Lower lobe of right lung (tissue), 2 donors: ENCODE measurements around the gene ARHGAP24. TPM values are rescaled to one million over a fixed set of nuclear protein-coding genes. Genes with fewer than 3 reads are reported as not detected.
A peak's percentile ranks its signal among the peaks of the same experiment; 100 is the strongest.
"Not testable (repeated sequence)": the region's sequence is repeated elsewhere in the genome, so short reads cannot be mapped to it uniquely, and the experiment has no call there.

Source experiments
- ATAC-seq, 2 donors: fragments of 200-7000 bp; cut with Tn5 transposase; one replicate each; pipeline ENCODE4 v1.9.1; 2020 to 2022; ENCODE audit warnings: mild to moderate bottlenecking in 2 of 2, moderate library complexity in 2 of 2
- DNase-seq: peaks from one replicate; pipeline ENCODE4 v3.0.0-alpha.2; 2020
- H3K27ac ChIP-seq: fragments of 200-600 bp; one replicate; pipeline ENCODE4 v1.8.0; 2022
- H3K27me3 ChIP-seq: fragments of 200-600 bp; one replicate; pipeline ENCODE4 v1.8.0; 2022; ENCODE audit warnings: low read depth
- H3K36me3 ChIP-seq: fragments of 200-600 bp; one replicate; pipeline ENCODE4 v1.8.0; 2022; ENCODE audit warnings: mild to moderate bottlenecking
- H3K4me1 ChIP-seq: fragments of 200-600 bp; one replicate; pipeline ENCODE4 v1.8.0; 2022
- H3K4me3 ChIP-seq: fragments of 200-600 bp; one replicate; pipeline ENCODE4 v1.8.0; 2022; ENCODE audit warnings: mild to moderate bottlenecking
- H3K9me3 ChIP-seq: fragments of 200-600 bp; one replicate; pipeline ENCODE4 v1.8.0; 2022
- intact Hi-C: fragments of 100-400 bp; cut with DNase I; formaldehyde crosslinking; loops from one replicate; pipeline ENCODE4 v1.11.0; 2022
- total RNA-seq: library from RNA; stranded (reverse); fragmentation: NEBNext Ultra II Directional; extraction: Animal tissue kit (Norgen Biotek cat#: 25700); gene quantifications from one replicate; pipeline ENCODE4 v1.2.1, GENCODE V29; 2021
- TF ChIP-seq, protein P1 (sequence below): fragments of 200-600 bp; IDR thresholded peaks from one replicate; pipeline ENCODE4 v1.8.0; 2022; ENCODE audit warnings: antibody characterized with exemption, mild to moderate bottlenecking
- donor health status: DM: no; HTN: yes; CAD: no; lungs with severe emphysema.

The ARHGAP24 gene
- total RNA-seq, 1 donor from 2014 or later, result 28.7 TPM

DNA sequence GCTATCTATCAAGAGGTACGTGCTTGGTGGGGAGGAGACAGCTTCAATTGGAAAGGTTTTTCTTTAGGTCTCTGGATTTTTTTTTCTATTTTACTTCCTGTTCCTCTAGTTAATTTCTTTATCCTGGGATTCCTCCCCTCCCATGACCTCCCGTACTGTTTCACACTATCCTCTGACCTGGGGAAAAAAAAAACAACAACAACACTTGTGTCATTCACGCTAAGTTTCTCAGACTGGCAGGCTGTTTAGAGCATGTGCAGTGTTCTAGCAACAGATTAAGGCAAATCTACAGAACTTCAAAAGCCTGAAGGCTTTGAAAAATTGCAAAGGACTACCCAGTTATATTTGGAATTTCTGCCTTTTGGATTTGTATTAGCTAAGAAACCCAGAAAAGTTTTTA, 358.4 kb downstream of the ARHGAP24 start:
- H3K36me3 ChIP-seq, result no peaks in the 10 kb centered on the region
- ATAC-seq (no peak), DNase-seq (no peak)
- H3K4me1 ChIP-seq, result no peaks in the 10 kb centered on the region
- H3K27me3 ChIP-seq, result no peaks in the 10 kb centered on the region
- no peak overlapping the region for H3K27ac ChIP-seq
- TF ChIP-seq, protein P1, sequence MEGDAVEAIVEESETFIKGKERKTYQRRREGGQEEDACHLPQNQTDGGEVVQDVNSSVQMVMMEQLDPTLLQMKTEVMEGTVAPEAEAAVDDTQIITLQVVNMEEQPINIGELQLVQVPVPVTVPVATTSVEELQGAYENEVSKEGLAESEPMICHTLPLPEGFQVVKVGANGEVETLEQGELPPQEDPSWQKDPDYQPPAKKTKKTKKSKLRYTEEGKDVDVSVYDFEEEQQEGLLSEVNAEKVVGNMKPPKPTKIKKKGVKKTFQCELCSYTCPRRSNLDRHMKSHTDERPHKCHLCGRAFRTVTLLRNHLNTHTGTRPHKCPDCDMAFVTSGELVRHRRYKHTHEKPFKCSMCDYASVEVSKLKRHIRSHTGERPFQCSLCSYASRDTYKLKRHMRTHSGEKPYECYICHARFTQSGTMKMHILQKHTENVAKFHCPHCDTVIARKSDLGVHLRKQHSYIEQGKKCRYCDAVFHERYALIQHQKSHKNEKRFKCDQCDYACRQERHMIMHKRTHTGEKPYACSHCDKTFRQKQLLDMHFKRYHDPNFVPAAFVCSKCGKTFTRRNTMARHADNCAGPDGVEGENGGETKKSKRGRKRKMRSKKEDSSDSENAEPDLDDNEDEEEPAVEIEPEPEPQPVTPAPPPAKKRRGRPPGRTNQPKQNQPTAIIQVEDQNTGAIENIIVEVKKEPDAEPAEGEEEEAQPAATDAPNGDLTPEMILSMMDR, result no peak
- H3K9me3 ChIP-seq, result no peaks in the 10 kb centered on the region
- H3K4me3 ChIP-seq, result no peak overlapping the region
- intact Hi-C loops, result no loop called here

DNA sequence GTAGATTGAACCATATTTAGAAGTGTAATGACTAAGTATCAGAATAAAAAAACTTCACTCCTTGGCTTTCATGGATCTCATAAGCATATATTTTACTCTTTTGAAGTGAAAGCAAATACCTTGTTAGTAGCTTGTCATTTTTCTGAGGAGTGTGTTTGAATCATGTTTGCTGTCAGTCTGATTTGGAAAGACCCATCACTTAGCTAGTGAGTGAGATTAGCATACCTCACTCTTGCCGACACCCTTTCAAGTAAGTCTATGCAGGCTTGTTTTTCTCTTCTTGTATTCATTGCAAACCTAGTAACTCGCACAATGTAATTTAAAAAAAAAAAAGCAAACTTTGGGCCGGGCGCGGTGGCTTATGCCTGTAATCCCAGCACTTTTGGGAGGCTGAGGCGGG, 360.0 kb downstream of the ARHGAP24 start:
- H3K36me3 ChIP-seq, result no peaks in the 10 kb centered on the region
- DNase-seq (no peak), ATAC-seq (no peak)
- intact Hi-C loops, result no loop called here
- TF ChIP-seq, protein P1, result no peak
- H3K27me3 ChIP-seq, result no peaks in the 10 kb centered on the region
- no peaks in the 10 kb centered on the region for H3K4me1 ChIP-seq
- no peak overlapping the region for H3K4me3 ChIP-seq
- no peak overlapping the region for H3K27ac ChIP-seq
- no peaks in the 10 kb centered on the region for H3K9me3 ChIP-seq

DNA sequence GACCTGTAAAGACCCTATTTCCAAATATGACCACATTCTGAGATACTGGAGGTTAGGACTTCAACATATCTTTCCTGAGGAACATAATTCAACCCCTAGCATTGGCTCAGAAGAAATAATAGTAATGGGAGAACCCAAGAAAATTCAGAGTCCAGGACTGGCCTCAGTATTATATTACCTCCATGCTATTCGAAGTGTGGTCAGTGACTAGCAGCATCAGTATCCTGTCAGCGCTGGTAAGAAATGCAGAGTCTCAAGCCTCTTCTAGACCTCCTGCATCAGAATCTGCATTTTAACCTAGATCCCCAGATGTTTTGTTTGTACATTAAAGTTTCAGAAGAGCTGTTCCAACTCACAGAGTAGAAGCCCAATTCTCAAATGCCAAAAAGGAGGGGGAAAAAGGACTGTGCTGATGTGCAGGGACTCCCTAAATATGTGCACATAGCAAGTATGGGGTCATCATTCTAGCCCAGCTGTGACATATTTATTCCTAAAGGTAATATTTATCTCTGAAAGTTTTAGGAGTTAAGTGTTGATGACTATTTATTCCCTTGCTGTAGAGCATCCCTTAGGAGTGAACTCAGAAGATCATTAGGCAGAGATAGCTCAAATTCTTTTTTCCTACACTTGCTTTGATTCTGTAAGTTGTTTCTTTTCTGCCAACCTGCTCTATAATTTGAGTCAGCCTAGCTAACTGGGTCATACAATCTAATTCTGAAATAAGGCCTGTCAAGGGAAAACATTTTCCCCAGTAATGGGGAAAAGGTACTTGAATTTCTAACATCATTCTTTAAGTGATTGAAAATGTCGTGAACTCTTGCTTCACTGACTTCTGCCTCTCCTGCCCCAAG, 361.9 kb downstream of the ARHGAP24 start:
- Histone ChIP-seq H3K27me3 (no peaks in the 10 kb centered on the region), H3K36me3 (no peaks in the 10 kb centered on the region), H3K9me3 (no peaks in the 10 kb centered on the region), H3K4me3 (no peak overlapping the region), H3K27ac (no peak overlapping the region), H3K4me1 (peaks cover 2% of the 10 kb centered on the region)
- intact Hi-C loops, result no loop called here
- DNase-seq (no peak), ATAC-seq (no peak)
- TF ChIP-seq, protein P1, result no peak

DNA sequence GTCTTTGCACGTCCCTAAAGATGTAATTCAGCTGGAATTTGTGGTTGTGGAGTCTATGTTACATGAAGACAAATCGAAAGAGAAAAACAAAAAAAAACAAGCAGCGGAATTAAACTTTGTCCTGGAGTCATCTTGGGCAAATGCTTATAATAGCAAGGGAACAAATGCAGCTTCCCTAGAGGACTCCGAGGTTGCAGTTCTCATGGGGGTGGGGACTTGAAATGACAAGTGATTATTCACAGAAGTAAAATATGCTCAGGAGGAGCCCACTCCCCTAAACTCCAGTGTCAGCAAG, 362.4 kb downstream of the ARHGAP24 start:
- TF ChIP-seq, protein P1, result no peak
- H3K4me1 ChIP-seq, result peaks cover 8% of the 10 kb centered on the region
- ATAC-seq (no peak), DNase-seq (no peak)
- no peak overlapping the region for H3K27ac ChIP-seq
- no peaks in the 10 kb centered on the region for H3K27me3 ChIP-seq
- intact Hi-C loops, result no loop called here
- no peak overlapping the region for H3K4me3 ChIP-seq
- H3K9me3 ChIP-seq, result no peaks in the 10 kb centered on the region
- no peaks in the 10 kb centered on the region for H3K36me3 ChIP-seq

DNA sequence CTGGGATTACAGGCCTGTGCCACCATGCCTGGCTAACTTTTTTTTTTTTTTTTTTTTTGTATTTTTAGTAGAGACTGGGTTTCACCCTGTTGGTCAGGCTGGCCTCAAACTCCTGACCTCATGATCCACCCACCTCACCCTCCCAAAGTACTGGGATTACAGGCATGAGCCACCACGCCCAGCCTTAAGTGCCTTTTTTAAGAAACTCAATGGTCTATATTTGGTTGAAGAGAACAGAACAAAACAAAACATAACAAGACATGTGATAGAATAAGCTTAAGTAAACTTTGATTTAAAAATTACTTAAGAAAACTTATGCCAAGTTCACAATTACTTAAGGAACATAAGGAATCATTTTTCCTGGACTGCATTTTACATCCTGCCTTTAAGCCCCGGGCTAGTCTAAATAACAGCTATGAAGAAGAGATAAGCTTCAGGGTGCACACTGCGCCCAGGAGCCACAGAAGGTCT, 365.1 kb downstream of the ARHGAP24 start:
- H3K27me3 ChIP-seq, H3K27ac ChIP-seq, H3K36me3 ChIP-seq, H3K4me3 ChIP-seq, DNase-seq, intact Hi-C loops, H3K9me3 ChIP-seq: not testable (repeated sequence)
- peaks cover 15% of the 10 kb centered on the region for H3K4me1 ChIP-seq
- peak in 1 of 2 donors; percentile 33 for ATAC-seq

DNA sequence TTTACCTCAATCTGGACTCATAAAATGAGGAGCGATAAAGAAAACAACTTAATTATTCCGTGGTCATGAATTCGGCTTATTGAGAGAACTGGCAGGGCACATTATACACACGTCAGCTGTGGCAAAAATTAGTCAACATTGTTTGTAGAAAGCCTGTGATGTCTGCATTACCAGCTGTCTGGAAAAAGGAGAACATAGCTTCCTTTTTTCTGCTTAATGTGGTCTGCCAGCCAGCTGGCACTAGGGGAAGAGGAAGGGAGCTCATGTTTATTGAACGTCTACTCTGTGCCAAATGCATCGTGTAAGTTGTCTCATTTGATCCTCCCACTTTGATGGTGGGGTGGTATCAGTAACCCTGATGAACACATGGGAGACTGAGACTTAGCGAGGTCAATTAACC, 367.6 kb downstream of the ARHGAP24 start:
- Histone ChIP-seq H3K9me3 (no peaks in the 10 kb centered on the region), H3K27ac (peak overlapping the region; percentile 33), H3K4me3 (no peak overlapping the region), H3K36me3 (no peaks in the 10 kb centered on the region), H3K4me1 (peaks cover 15% of the 10 kb centered on the region), H3K27me3 (no peaks in the 10 kb centered on the region)
- intact Hi-C loops, result no loop called here
- peak; percentile 46 for DNase-seq
- ATAC-seq, result peak; percentile 81 to 90
- TF ChIP-seq, protein P1, result no peak

DNA sequence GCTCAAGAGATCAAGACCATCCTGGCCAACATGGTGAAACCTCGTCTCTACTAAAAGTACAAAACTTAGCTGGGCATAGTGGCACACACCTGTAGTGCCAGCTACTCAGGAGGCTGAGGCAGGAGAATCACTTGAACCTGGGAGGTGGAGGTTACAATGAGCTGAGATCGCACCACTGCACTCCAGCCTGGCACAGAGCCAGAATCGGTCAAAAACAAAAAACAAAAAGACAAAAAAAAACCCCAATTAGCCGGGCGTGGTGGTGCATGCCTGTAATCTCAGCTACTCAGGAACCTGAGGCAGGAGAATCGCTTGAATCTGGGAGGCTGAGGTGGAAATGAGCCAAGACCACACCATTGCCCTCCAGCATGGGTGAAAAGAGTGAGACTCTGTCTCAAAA, 378.8 kb downstream of the ARHGAP24 start:
- H3K4me3 ChIP-seq, ATAC-seq, H3K4me1 ChIP-seq, DNase-seq, H3K27ac ChIP-seq, intact Hi-C loops, H3K36me3 ChIP-seq, H3K27me3 ChIP-seq, H3K9me3 ChIP-seq: not testable (repeated sequence)
